Brain pericyte (primary cell): Measurements from ENCODE around the gene HOXD8.

Source experiments
- DNase-seq: peaks from one replicate; pipeline ENCODE4 v3.0.0-alpha.2; 2012; ENCODE audit warnings: low read depth, low spot score

The HOXD8 gene

GRCh38 chr2:176159663-176160250, 30.3 kb downstream of the HOXD8 start:
- no peak for DNase-seq

DNA sequence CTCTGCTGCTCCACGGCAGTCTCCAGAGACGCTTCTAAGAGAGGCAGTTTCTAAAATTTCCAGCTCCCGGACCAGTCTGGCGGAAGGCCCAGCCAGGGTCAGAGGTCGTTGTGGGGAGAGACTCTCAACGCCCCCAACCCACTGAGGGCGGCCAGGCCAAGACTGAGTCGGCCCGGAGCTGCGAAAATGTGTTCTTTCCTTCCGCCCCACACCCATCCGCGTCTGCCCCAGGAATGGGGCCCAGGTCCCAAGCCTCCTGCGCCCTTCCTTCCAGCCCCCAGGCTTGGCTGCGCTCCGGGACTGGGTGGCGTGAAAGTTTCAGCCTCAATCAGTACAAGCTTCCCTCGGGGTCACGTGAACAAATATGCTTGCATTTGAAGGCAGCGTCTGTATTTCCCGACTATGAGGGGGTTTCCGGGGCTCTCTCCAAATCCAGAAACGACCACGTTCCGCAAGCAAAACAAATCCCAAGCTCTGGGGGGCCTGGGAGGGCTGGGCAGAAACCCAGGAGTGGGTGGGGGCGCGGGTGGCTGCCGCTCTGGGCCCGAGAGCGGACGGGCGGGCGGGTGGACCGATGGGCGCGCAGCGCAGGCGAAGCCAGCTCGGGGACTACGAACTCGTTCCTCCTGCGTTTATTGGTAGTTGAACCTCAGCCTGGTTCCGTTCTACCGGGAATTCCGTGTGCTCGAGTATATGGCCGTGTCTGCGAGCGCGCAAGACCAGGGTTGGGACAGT, 30.9 kb downstream of the HOXD8 start:
- DNase-seq, result no peak

GRCh38 chr2:176160986-176161824, 31.7 kb downstream of the HOXD8 start:
- DNase-seq, result no peak

DNA sequence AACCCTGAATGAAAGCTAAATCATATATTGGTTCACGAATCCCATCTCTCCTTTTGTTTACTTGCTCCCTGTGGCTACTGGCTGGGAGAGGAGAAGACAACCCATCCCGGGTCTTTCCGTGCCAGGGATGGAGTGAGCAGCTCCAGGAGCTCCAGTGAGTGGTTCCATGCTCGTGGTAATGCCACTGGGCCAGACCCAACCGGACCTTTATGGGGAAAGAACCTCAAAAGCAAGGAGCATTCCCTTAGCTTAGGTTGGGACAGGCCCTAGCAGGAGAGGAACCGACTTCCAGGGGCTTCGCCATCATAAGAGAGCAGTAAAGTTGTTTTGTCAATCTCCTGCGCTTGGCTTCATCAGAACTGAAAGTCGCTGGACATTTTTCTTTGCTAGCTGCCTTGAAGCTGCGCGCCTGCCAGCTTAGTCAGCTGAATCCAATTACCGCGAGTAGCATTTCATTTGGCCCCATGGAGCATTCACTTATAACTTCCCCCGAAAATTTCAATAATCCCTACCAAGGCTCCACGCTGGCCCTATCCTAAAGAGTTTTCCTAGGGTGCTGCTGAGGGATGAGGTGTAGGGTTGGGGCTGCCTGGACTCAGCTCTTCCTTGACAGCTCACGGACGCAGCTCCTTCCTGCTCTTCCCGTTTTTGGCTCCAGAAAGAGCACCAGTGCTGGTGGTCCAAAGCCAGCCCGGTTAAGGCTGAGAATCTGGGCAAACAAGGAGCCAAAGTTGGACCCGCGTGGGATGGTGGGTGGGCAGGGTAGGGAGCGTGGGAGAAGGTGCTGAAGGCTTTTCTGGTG, 32.5 kb downstream of the HOXD8 start:
- DNase-seq, result no peak

DNA sequence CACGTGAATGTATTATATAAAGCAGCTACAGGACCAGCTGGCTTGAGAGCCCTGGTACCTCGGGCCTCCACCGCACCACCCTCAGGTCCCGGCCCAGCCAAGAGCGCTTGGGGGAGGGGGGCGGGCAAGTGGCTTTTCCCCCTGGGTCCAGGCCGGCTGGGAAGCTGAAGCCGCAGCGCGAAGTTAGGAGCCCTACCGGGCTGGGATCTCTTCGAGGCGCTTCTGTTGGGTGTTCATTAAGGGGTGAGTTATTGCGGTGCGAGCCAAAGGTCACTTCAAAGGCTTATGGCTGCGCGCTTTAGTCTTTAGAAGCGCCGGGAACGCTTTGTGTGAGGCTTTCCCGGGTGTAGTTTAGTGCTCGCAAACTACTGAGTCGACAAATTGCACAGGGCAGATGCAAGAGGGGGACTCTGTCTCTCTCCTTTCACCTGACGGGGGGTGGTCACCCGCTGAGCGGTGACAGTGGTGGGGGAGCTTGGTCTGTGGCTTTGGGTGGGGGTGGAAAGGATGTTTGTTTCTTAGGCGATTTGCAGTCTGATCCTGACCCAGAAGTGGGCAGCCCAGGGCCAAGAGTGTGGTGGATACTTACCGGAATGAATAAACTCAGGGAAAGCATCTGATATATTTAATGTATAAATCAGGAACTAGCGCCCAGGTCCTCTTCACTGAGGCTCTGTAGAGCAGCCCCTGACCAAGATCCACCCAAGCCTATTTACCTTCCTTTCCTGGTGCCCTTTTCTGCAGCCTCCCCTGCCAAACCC, 33.6 kb downstream of the HOXD8 start:
- no peak for DNase-seq

- no peak for DNase-seq
Observed at GRCh38 chr2:176163672-176164056, 34.2 kb downstream of the HOXD8 start.

- DNase-seq, result no peak
Observed at GRCh38 chr2:176164201-176164600, 34.7 kb downstream of the HOXD8 start.

DNA sequence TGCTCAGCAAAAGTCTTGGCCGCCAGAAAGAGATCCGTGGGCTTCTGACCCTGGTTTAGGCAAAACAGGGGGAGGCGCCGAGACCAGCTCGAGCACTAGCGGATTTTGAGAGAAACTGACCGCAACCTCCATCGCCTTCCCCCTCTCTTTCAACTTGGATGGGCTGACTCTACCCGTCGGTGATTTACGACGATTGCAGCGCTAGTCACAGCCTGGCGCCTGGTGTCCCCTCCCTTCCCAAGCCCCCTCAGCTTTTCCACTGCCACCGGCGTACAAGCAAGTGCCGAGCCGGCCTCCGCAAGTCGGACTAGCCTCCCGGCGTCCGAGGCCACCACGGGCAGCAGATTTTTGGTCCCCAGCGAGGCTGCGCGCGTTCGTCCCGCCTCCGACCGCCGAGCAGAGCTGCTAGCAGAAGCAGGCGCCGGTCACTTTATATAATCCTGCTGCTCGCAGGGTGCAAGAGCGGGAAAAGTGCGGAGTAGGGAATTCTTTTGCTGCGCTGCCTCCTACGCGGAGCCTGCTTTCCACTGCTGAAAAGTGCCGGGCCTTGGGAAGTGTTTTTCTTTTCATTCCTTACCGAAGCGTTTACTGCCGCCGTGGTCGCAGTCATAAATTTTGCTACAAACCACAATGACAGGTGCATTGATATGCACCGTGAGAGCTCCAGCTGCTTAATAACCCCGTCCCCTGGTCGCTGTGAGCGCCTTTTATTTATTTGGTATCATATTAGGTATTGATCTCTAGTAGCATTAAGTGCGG, 35.3 kb downstream of the HOXD8 start:
- DNase-seq, result no peak

DNA sequence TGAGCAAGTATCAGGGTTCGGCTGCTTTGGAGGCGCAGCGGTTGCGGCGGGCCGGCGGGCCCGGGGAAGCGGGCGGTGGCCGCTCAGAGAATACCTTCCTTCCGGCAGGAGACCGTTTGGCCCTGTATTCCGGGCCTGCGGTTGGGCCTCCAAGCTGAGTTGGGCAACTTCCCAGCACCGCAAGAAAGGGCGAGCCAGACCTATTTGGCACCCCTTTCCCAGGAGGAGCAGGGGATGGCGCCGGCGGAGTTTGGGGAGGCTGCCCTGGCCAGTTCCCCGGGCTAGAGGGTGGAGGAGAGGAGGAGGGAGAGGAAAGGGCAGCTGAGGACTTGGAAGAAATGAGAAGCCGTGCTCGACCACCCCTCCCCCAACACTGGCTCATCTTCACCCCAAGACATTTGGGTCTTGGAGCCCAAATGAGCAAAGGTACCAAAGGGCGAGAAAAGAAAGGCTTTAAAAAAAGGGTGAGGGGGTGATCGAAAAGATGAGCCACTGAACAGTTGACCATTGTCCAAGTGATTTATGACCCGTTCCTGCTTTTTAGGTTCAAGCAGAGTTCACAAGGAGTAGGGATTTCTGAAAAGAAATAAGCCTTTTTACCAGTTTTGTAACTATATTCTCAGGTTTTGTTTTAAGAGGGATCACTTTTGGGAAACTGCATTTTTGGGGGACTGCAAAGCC, 36.0 kb downstream of the HOXD8 start:
- no peak for DNase-seq

DNA sequence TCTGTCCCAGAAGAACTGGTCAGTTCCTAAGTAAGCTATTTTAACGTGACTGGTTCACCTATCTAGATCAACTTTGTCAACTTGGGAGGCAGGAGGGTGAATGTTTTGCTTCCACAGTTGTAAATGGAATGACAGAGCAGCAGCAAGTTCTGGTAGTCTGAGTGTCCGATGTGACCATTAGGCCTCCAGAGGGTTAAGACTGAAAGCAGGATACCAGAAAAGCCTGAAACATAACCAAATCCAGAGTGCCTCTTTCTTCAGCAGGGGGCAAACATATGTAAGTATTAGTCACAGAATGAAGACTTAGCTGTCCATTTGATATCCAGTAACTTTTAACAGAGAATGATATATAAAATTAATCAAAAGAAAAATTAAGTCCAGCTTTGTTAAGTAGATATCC, 36.8 kb downstream of the HOXD8 start:
- no peak for DNase-seq

DNA sequence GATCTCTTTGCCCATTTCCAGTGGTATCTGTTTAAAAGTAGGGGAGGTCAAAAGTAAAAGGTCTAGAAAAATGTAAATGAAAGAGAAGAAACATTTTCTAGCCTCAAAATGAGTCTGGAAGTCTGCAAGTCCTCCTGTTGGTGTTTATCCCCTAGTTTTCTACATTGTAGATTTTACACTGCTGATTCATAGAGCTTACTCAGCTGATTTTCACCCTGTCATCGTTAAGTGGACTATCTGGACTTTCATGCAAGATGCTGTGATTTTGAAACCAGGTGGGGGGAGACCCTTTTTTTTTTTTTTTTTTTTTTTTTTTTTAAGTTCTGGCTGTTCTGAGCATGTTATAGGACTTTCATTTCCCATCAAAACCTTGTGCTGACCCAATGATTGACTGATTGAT, 37.9 kb downstream of the HOXD8 start:
- DNase-seq, result no peak

- DNase-seq, result no peak
Observed at GRCh38 chr2:176169181-176169580, 39.7 kb downstream of the HOXD8 start.

- no peak for DNase-seq
Observed at GRCh38 chr2:176169711-176170110, 40.2 kb downstream of the HOXD8 start.

DNA sequence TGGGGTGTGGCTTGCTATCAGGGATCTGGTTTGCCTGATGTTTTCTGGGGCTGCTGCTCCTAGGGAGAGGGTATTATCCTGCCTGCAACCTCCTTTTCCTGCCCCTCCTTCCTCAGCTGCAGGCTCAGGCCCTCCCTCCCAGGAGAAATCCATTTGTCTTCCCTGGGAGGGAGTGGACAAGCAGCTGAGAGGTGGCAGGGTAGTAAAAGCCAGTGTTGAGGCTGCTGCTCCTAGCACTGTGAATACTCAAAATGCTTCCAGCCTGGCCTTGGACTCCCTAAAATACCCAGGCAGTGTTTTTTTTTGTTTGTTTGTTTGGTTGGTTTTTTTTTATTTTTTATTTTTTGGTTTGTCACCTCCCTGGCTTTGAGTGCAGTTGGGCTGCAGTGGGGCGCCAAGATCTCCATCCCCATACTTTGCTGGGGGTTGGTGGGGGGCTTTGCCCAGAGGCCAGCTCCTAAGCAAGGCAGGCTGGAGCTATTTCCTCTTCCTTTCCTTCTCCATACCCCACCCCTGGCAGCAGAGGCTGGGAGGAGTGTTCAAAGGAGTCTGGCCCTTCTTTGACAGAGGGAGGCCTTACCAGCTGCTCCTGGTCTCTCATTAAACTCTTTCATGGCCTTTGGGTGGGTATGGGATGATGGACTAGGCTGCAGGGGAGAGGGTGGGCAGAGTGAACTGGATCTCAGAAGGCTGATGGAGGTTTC, 41.2 kb downstream of the HOXD8 start:
- DNase-seq, result no peak

DNA sequence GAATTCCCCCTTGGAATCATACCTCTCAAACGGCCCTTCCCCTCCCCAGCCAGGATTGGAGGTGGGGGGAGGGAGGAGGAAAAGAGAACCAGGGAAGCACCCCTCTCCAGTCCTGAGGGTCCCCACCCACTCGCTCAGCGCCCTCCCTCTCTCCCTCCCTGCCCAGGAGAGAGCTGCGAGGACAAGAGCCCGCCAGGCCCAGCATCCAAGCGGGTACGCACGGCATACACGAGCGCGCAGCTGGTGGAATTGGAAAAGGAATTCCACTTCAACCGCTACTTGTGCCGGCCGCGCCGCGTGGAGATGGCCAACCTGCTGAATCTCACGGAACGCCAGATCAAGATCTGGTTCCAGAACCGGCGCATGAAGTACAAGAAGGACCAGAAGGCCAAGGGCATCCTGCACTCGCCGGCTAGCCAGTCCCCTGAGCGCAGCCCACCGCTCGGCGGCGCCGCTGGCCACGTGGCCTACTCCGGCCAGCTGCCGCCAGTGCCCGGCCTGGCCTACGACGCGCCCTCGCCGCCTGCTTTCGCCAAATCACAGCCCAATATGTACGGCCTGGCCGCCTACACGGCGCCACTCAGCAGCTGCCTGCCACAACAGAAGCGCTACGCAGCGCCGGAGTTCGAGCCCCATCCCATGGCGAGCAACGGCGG, 42.0 kb downstream of the HOXD8 start:
- no peak for DNase-seq

DNA sequence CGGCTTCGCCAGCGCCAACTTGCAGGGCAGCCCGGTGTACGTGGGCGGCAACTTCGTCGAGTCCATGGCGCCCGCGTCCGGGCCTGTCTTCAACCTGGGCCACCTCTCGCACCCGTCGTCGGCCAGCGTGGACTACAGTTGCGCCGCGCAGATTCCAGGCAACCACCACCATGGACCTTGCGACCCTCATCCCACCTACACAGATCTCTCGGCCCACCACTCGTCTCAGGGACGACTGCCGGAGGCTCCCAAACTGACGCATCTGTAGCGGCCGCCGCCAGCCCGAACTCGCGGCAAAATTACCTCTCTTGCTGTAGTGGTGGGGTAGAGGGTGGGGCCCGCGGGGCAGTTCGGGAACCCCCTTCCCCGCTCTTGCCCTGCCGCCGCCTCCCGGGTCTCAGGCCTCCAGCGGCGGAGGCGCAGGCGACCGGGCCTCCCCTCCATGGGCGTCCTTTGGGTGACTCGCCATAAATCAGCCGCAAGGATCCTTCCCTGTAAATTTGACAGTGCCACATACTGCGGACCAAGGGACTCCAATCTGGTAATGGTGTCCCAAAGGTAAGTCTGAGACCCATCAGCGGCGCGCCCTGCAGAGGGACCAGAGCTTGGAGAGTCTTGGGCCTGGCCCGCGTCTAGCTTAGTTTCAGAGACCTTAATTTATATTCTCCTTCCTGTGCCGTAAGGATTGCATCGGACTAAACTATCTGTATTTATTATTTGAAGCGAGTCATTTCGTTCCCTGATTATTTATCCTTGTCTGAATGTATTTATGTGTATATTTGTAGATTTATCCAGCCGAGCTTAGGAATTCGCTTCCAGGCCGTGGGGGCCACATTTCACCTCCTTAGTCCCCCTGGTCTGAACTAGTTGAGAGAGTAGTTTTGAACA, 42.7 kb downstream of the HOXD8 start:
- DNase-seq, result no peak

GRCh38 chr2:176172895-176173566, 43.5 kb downstream of the HOXD8 start:
- DNase-seq, result no peak
